SU-DHL-6 (cell line): ENCODE measurements around the gene MGP.

ENCODE experiments used
- H2AFZ ChIP-seq: fragments of 200-600 bp; sonication (generic); 2 replicates; pipeline ENCODE4 v1.6.1; 2014; ENCODE audit warnings: low read depth, mild to moderate bottlenecking, moderate library complexity, mixed read lengths, antibody characterized with exemption, low read length; ENCODE audit not compliant: severe bottlenecking
- H3F3A ChIP-seq: fragments of 200-600 bp; shearing (Covaris generic); 2 replicates; pipeline ENCODE4 v1.6.0; 2016; ENCODE audit warnings: antibody characterized with exemption, mild to moderate bottlenecking; ENCODE audit not compliant: insufficient read depth
- H3K27ac ChIP-seq: fragments of 200-600 bp; sonication (generic); 2 replicates; pipeline ENCODE4 v1.5.1; 2016; ENCODE audit warnings: low read depth, mild to moderate bottlenecking, low read length, moderate library complexity, mixed read lengths
- H3K27me3 ChIP-seq: fragments of 200-600 bp; sonication (generic), shearing (Covaris generic); 2 replicates; pipeline ENCODE4 v1.6.0; 2014; ENCODE audit warnings: mild to moderate bottlenecking, low read length
- H3K36me3 ChIP-seq: fragments of 200-600 bp; sonication (generic); 2 replicates; pipeline ENCODE4 v1.6.1; 2014; ENCODE audit warnings: mild to moderate bottlenecking, low read length, mixed read lengths
- H3K4me2 ChIP-seq: fragments of 300-600, 200-600 bp; shearing (Covaris generic), sonication (generic); 2 replicates; pipeline ENCODE4 v1.6.0; 2014; ENCODE audit warnings: low read length, low read depth, mild to moderate bottlenecking; ENCODE audit not compliant: poor library complexity, severe bottlenecking
- H3K4me3 ChIP-seq: fragments of 200-600 bp; sonication (generic); 2 replicates; pipeline ENCODE4 v1.5.1; 2014; ENCODE audit warnings: antibody characterized with exemption, low read length, mild to moderate bottlenecking, mixed read lengths; ENCODE audit not compliant: insufficient read depth, poor library complexity, severe bottlenecking
- H3K79me2 ChIP-seq: fragments of 200-600 bp; sonication (generic); 2 replicates; pipeline ENCODE4 v1.6.1; 2014; ENCODE audit warnings: mild to moderate bottlenecking, low read length, moderate library complexity; ENCODE audit not compliant: insufficient read depth
- H3K9ac ChIP-seq: fragments of 200-600 bp; sonication (generic); 2 replicates; pipeline ENCODE4 v1.7.0; 2014; ENCODE audit warnings: mild to moderate bottlenecking, low read length
- H3K9me2 ChIP-seq: fragments of 200-600 bp; sonication (generic); replicated peaks from 2 replicates; pipeline ENCODE4 v1.6.1; 2014; ENCODE audit warnings: low read length; ENCODE audit not compliant: insufficient read depth
- H3K9me3 ChIP-seq: fragments of 200-600 bp; sonication (generic); 2 replicates; pipeline ENCODE4 v1.6.1; 2014; ENCODE audit warnings: low read length, mixed read lengths; ENCODE audit not compliant: insufficient read depth
- H4K20me1 ChIP-seq: fragments of 200-600 bp; sonication (generic); 2 replicates; pipeline ENCODE4 v1.6.1; 2014; ENCODE audit warnings: low read depth, mild to moderate bottlenecking, antibody characterized with exemption, low read length, moderate library complexity, mixed read lengths
- CTCF ChIP-seq: fragments of 200-600 bp; sonication (generic); IDR thresholded peaks from one replicate; pipeline ENCODE4 v1.5.1; 2017; ENCODE audit warnings: antibody characterized with exemption, mild to moderate bottlenecking, low read length, moderate library complexity; ENCODE audit not compliant: insufficient read depth, poor library complexity, severe bottlenecking
- EZH2phosphoT487 ChIP-seq: fragments of 200-600 bp; sonication (generic), shearing (Covaris generic); conservative IDR thresholded peaks from 2 replicates; pipeline ENCODE4 v1.6.1; 2018; ENCODE audit warnings: mild to moderate bottlenecking, antibody characterized with exemption, low read length, moderate library complexity, mixed read lengths

MGP gene

DNA sequence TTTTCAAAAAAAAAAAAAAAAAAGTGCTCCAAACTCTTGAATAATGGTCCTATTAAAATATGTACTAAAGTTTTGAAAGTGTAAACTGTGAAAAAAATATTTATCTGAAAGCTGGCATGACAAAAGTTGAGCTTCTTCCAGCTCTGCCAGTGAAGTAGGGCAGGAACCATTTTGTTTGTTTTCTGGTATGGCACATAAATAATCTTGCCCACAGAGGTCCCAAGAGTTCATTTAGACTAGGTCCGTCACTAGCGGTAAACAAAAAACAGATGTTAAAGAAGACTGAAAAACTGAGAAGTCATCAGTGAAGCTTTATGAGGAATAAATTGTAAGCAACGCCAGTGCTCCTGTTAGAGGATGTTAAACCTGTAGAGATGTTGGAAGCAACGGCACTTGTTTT lies 45.7 kb upstream of the MGP start:
- Histone ChIP-seq H3K4me2 (no peak overlapping the region), H4K20me1 (no peaks in the 10 kb centered on the region), H3K9ac (no peak overlapping the region), H3F3A (no peaks in the 10 kb centered on the region), H3K9me2 (no peaks in the 10 kb centered on the region), H3K27ac (no peak overlapping the region), H3K79me2 (no peaks in the 10 kb centered on the region), H3K4me3 (no peak overlapping the region), H3K9me3 (no peaks in the 10 kb centered on the region), H3K36me3 (no peaks in the 10 kb centered on the region), H2AFZ (no peak overlapping the region), H3K27me3 (no peaks in the 10 kb centered on the region)
- TF ChIP-seq EZH2phosphoT487 (no peak), CTCF (no peak)

- Histone ChIP-seq H3K4me3 (no peak overlapping the region), H3K9me3 (no peaks in the 10 kb centered on the region), H3K4me2 (no peak overlapping the region), H3K9ac (no peak overlapping the region), H3K27me3 (no peaks in the 10 kb centered on the region), H4K20me1 (no peaks in the 10 kb centered on the region), H3K79me2 (no peaks in the 10 kb centered on the region), H3K36me3 (no peaks in the 10 kb centered on the region), H3F3A (no peaks in the 10 kb centered on the region), H2AFZ (no peak overlapping the region), H3K27ac (no peak overlapping the region), H3K9me2 (no peaks in the 10 kb centered on the region)
- TF ChIP-seq EZH2phosphoT487, result no peak
Measured at GRCh38 chr12:14930299-14930698, 44.6 kb upstream of the MGP start.

DNA sequence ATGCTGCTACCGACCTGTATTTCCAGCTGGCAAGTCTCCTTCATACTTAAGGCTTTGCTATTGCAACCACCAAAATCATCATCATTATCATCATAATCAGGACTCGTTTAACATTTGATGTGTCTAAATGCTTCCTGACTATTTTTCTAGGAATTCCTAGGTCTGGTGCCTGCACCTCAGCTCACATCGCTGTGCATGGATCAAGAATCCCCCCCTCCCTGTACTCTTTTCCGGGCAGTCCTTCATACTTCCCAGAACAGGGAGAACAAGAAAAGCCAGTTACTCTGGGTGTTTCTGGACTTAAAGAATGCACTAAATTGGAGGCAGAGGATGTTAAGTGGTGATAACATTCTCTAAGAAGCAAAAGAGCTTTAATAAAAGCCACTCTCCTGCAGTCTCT lies 43.3 kb upstream of the MGP start:
- H3K4me2 ChIP-seq, result no peak overlapping the region

GRCh38 chr12:14927267-14927666 lies 41.6 kb upstream of the MGP start:
- Histone ChIP-seq H2AFZ (no peak overlapping the region), H3K27ac (no peak overlapping the region), H3K36me3 (no peaks in the 10 kb centered on the region), H4K20me1 (no peaks in the 10 kb centered on the region), H3K4me2 (no peak overlapping the region), H3K79me2 (no peaks in the 10 kb centered on the region), H3K9me2 (no peaks in the 10 kb centered on the region), H3K9ac (no peak overlapping the region), H3K27me3 (no peaks in the 10 kb centered on the region), H3F3A (no peaks in the 10 kb centered on the region), H3K9me3 (no peaks in the 10 kb centered on the region), H3K4me3 (no peak overlapping the region)
- TF ChIP-seq EZH2phosphoT487, result no peak

More for the DNA sequence above, 43.3 kb upstream of the MGP start:
- H4K20me1 ChIP-seq, result no peaks in the 10 kb centered on the region
- no peaks in the 10 kb centered on the region for H3F3A ChIP-seq
- TF ChIP-seq CTCF, result no peak
- no peak for TF ChIP-seq EZH2phosphoT487
- no peaks in the 10 kb centered on the region for H3K27me3 ChIP-seq
- H3K9me3 ChIP-seq, result no peaks in the 10 kb centered on the region
- no peaks in the 10 kb centered on the region for H3K79me2 ChIP-seq
- no peaks in the 10 kb centered on the region for H3K9me2 ChIP-seq
- no peak overlapping the region for H2AFZ ChIP-seq
- no peaks in the 10 kb centered on the region for H3K36me3 ChIP-seq
- no peak overlapping the region for H3K27ac ChIP-seq
- no peak overlapping the region for H3K9ac ChIP-seq
- no peak overlapping the region for H3K4me3 ChIP-seq
